Measurements from ENCODE around the gene ATRN. TPM values are rescaled to one million over a fixed set of nuclear protein-coding genes. Genes with fewer than 3 reads are reported as not detected.

The ATRN gene
- total RNA-seq, 1 donor: 35.2 TPM

DNA sequence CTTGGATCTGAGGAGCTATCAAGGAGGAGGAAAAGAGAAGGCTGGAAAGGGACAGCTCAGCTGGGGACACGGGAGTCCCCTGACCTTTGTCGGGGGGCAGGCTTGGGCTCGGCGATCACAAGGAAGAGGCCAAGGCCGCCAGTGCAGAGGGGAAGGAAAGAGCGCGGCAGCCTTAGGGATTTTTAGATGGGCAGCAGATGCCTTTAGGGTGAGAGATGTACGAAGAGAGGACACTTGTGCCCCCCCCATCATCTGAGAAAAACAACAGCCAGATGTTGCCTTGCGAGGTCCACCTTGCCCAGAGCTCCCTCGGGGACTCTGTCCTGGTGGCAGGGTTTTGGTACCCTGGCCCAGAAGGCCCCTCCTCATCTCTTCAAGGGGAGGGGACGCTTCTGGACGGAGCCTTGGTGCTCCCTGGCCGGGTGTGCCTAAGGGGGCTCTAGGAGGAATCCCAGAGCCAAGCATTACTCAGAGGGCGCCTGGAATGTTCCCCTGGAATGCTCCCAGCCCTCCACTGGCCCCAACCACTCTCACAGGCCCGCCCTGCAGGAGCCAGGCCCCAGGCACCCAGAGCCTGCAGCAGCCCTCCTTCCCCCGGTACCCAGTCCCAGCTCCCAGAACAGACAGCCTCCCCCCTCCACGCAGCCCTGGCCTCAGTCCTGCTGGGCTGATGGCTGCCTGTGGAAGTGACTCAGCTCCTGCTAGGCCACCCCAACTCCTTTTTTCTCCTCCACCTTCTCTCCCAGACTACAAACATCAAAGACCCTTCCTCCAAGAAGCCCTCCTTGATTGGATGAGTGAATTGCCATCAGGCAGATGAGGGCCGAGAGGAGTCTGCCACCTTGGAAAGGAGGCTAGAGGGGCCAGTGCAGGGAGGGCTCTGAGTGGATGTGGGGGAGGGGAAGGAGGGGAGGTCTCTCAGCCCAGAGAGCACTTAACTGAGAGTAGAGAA is 209.2 kb downstream of the ATRN start:
- DNase-seq (ENCODE audit: low read depth): peak; percentile 88
- H3K4me3 ChIP-seq (ENCODE audit: low read depth, low read length): peak overlapping the region; percentile 79
- TF ChIP-seq, protein P1, sequence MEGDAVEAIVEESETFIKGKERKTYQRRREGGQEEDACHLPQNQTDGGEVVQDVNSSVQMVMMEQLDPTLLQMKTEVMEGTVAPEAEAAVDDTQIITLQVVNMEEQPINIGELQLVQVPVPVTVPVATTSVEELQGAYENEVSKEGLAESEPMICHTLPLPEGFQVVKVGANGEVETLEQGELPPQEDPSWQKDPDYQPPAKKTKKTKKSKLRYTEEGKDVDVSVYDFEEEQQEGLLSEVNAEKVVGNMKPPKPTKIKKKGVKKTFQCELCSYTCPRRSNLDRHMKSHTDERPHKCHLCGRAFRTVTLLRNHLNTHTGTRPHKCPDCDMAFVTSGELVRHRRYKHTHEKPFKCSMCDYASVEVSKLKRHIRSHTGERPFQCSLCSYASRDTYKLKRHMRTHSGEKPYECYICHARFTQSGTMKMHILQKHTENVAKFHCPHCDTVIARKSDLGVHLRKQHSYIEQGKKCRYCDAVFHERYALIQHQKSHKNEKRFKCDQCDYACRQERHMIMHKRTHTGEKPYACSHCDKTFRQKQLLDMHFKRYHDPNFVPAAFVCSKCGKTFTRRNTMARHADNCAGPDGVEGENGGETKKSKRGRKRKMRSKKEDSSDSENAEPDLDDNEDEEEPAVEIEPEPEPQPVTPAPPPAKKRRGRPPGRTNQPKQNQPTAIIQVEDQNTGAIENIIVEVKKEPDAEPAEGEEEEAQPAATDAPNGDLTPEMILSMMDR (IDR thresholded peaks at IDR 0.05; ENCODE audit: insufficient read depth, low read length): no peak

- H3K4me3 ChIP-seq (ENCODE audit: low read depth, low read length): peak overlapping the region; percentile 79
- peak; percentile 4 for DNase-seq (ENCODE audit: low read depth)
- TF ChIP-seq, protein P1 (IDR thresholded peaks at IDR 0.05; ENCODE audit: insufficient read depth, low read length): no peak
Observed at GRCh38 chr20:3680701-3681351, 210.0 kb downstream of the ATRN start.

DNA sequence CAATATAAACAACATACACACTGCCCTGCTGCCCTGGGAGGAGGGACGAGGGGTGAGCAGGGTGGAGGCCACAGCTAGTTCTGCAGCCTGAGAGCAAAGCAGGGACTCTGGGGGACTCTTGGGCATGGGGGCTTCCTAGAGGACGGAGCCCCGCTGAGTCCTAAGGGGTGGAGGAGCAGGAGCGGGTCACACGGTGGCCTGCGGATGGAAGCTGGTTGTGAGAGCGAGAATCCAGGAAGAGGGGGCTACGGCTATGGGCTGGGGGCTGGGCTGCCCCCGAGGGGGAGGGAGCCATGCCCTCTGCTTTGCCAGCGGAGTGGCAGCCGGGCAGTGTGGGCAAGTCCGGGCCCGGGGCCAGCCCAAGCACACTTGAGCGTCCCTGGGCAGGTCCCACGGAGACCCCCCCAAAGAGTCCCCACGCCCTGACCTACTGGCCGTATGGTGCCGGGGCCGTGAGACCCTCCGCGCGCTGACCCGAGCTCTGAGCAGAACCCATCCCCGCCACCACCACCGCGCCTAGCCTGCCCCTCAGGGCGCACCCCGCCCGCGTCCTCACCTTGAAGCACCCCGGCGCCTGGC is 210.6 kb downstream of the ATRN start:
- TF ChIP-seq, protein P1 (IDR thresholded peaks at IDR 0.05; ENCODE audit: insufficient read depth, low read length): no peak
- peak overlapping the region; percentile 79 for H3K4me3 ChIP-seq (ENCODE audit: low read depth, low read length)
- no peak for DNase-seq (ENCODE audit: low read depth)

GRCh38 chr20:3681931-3682781 is 211.3 kb downstream of the ATRN start, which contains the start of gene ADAM33:
ADAM33 (minus strand) TSS chr20:3682010; CDS start chr20:3682004, 6 bp downstream.
- peak; percentile 45 for DNase-seq (ENCODE audit: low read depth)
- TF ChIP-seq, protein P1 (IDR thresholded peaks at IDR 0.05; ENCODE audit: insufficient read depth, low read length): no peak
- peak within 1 kb of the TSS; percentile 79 for H3K4me3 ChIP-seq (ENCODE audit: low read depth, low read length)

DNA sequence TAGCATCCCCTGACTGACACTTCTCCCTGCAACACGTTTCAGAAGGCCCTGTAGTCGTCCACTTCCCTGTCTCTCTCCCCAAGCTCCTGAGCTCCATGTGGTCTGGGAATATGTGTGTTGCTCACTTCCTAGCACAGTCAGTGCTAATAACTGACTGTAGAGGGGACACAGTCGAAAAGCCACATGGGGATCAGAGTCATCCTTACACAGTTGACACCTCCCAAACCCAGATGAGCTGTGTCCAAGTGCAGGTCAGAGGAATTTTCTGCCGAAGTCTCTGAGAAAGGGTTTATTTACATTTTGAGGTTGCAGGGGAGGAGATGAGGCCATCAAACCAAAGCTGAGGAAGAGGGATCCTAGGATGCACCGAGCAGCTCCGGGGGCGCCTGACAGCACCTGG is 214.5 kb downstream of the ATRN start:
- TF ChIP-seq, protein P1 (IDR thresholded peaks at IDR 0.05; ENCODE audit: insufficient read depth, low read length): no peak
- no peak overlapping the region for H3K4me3 ChIP-seq (ENCODE audit: low read depth, low read length)
- DNase-seq (ENCODE audit: low read depth): no peak

- H3K4me3 ChIP-seq (ENCODE audit: low read depth, low read length): no peak overlapping the region
- no peak for DNase-seq (ENCODE audit: low read depth)
- TF ChIP-seq, protein P1 (IDR thresholded peaks at IDR 0.05; ENCODE audit: insufficient read depth, low read length): no peak
Observed at GRCh38 chr20:3686421-3686820, 215.6 kb downstream of the ATRN start.
